Measurements from ENCODE around the gene POLRMT.
"Not testable (repeated sequence)": the region's sequence is repeated elsewhere in the genome, so short reads cannot be mapped to it uniquely, and the experiment has no call there.

The POLRMT gene

GRCh38 chr19:638906-639252 lies 5.5 kb upstream of the POLRMT start:
- Histone ChIP-seq H3K4me3 (ENCODE audit: low read depth in 1 of 2, low read length in 2 of 2) (peak overlapping the region in 1 of 2 donors; percentile 49), H3K9me3 (ENCODE audit: control insufficient read depth in 1 of 2, low read length in 2 of 2) (no peaks in the 10 kb centered on the region), H3K9ac (ENCODE audit: low read depth in 1 of 2, low read length in 2 of 2) (no peak overlapping the region), H3K36me3 (ENCODE audit: control insufficient read depth in 1 of 2, insufficient read depth in 2 of 2, low read length in 2 of 2) (no peaks in the 10 kb centered on the region), H3K27ac (ENCODE audit: low read depth, low read length) (no peak overlapping the region), H3K27me3 (ENCODE audit: control insufficient read depth in 1 of 2, insufficient read depth in 2 of 2, low read length in 2 of 2) (no peaks in the 10 kb centered on the region), H3K4me1 (ENCODE audit: control insufficient read depth in 1 of 2, insufficient read depth in 2 of 2, low read length in 2 of 2) (peaks cover 16% of the 10 kb centered on the region in 2 donors)

- no peak overlapping the region for H3K27ac ChIP-seq (ENCODE audit: low read depth, low read length)
- no peaks in the 10 kb centered on the region for H3K27me3 ChIP-seq (ENCODE audit: control insufficient read depth in 1 of 2, insufficient read depth in 2 of 2, low read length in 2 of 2)
- H3K4me1 ChIP-seq (ENCODE audit: control insufficient read depth in 1 of 2, insufficient read depth in 2 of 2, low read length in 2 of 2): peaks cover 22 to 26% of the 10 kb centered on the region in 2 donors
- H3K4me3 ChIP-seq (ENCODE audit: low read depth in 1 of 2, low read length in 2 of 2): no peak overlapping the region
- H3K9me3 ChIP-seq (ENCODE audit: control insufficient read depth in 1 of 2, low read length in 2 of 2): no peaks in the 10 kb centered on the region
- H3K36me3 ChIP-seq (ENCODE audit: control insufficient read depth in 1 of 2, insufficient read depth in 2 of 2, low read length in 2 of 2): peaks cover 0 to 3% of the 10 kb centered on the region in 2 donors
- H3K9ac ChIP-seq (ENCODE audit: low read depth in 1 of 2, low read length in 2 of 2): no peak overlapping the region
Observed at GRCh38 chr19:634975-635652, 1.8 kb upstream of the POLRMT start.

DNA sequence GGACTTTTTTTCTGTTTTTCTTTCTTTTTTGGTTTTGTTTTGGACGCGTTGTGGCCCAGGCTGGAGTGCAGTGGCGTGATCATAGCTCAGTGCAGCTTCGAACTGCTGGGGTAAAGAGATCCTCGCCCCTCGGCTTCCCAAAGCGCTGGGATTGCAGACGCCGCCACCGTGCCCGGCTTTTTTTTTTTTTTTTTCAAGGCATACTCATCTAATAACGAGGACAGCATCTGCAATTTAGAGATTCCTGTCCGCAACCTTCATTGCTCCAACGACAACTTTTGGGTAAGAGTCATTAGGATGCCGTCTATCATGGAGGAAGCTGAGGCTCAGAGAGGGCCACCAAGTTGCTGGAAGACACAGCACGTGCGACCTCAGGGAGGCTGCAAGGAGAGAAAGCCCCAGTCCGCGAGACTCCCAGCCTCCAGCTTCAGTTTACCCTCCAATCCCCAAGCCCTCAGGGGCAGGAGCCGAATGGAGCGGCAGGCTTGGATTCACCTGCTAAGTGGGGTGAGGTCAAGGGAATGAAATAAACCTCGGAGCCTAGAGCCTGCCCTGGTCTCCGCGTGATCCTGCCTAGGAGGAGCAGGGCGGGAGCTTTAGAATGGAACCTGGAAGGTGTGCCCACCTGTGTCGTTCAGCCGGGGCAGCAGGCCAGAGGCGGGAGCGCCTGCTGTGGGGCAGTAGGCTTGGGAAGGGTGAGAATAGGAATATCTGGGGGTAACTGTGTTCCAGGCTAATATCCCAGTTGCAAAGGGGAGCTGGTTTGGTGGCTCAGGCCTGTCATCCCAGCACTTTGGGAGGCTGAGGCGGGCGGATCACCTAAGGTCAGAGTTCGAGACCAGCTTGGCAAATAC lies 676 bp upstream of the POLRMT start:
- Histone ChIP-seq H3K4me3 (ENCODE audit: low read depth in 1 of 2, low read length in 2 of 2) (peak overlapping the region; percentile 77 to 82), H3K27ac (ENCODE audit: low read depth, low read length) (no peak overlapping the region), H3K27me3 (ENCODE audit: control insufficient read depth in 1 of 2, insufficient read depth in 2 of 2, low read length in 2 of 2) (no peaks in the 10 kb centered on the region), H3K9me3 (ENCODE audit: control insufficient read depth in 1 of 2, low read length in 2 of 2) (no peaks in the 10 kb centered on the region), H3K4me1 (ENCODE audit: control insufficient read depth in 1 of 2, insufficient read depth in 2 of 2, low read length in 2 of 2) (peaks cover 18 to 22% of the 10 kb centered on the region in 2 donors), H3K36me3 (ENCODE audit: control insufficient read depth in 1 of 2, insufficient read depth in 2 of 2, low read length in 2 of 2) (peaks cover 0 to 8% of the 10 kb centered on the region in 2 donors), H3K9ac (ENCODE audit: low read depth in 1 of 2, low read length in 2 of 2) (peak overlapping the region; percentile 53 to 66)

- Histone ChIP-seq H3K9ac (ENCODE audit: low read depth in 1 of 2, low read length in 2 of 2) (peak overlapping the region; percentile 49 to 71), H3K27ac (ENCODE audit: low read depth, low read length) (peak overlapping the region; percentile 56), H3K4me1 (ENCODE audit: control insufficient read depth in 1 of 2, insufficient read depth in 2 of 2, low read length in 2 of 2) (peaks cover 12 to 16% of the 10 kb centered on the region in 2 donors)
Observed at GRCh38 chr19:632579-633067, 714 bp downstream of the POLRMT start.

DNA sequence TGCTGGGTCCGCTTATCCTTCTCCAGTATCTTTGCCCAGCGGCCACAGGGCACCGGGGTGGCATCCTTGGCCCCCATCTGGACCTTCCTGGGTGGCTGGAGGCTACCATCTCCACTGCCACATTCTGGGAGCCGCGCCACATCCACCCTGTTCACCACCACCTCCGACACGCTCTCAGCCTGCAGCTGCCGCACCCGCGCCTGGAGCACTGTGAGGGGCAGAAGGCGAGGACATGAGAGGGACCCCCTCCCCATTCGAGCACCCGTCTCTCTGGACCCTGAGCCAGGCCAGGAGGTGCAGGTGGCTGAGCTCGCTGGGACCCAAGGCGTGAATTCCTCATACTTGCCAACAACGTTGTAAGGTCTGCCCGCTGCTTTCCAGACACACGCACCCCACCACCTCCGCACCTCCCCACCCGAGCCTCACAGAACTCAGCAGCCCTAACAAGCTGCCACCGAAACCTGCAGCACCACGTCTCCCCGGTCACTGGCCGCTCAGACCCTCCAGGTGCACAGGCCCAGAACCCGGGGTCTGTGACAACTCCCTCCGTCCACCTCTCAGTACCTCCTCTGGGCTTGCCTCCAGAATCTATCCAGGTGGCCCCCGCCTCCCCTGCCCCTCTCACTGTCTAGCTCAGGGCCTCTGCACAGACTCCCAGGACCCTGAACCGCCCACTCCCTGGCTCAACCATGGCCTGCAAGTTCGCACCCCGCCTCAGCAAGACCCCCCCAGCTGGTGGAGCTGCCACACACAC lies 3.2 kb downstream of the POLRMT start:
- Histone ChIP-seq H3K4me1 (ENCODE audit: control insufficient read depth in 1 of 2, insufficient read depth in 2 of 2, low read length in 2 of 2) (peaks cover 12 to 16% of the 10 kb centered on the region in 2 donors), H3K9ac (ENCODE audit: low read depth in 1 of 2, low read length in 2 of 2) (no peak overlapping the region), H3K27ac (ENCODE audit: low read depth, low read length) (no peak overlapping the region), H3K36me3 (ENCODE audit: control insufficient read depth in 1 of 2, insufficient read depth in 2 of 2, low read length in 2 of 2) (peaks cover 3 to 26% of the 10 kb centered on the region in 2 donors), H3K4me3 (ENCODE audit: low read depth in 1 of 2, low read length in 2 of 2) (no peak overlapping the region), H3K27me3 (ENCODE audit: control insufficient read depth in 1 of 2, insufficient read depth in 2 of 2, low read length in 2 of 2) (no peaks in the 10 kb centered on the region), H3K9me3 (ENCODE audit: control insufficient read depth in 1 of 2, low read length in 2 of 2) (no peaks in the 10 kb centered on the region)

More at GRCh38 chr19:632579-633067, 714 bp downstream of the POLRMT start:
- no peaks in the 10 kb centered on the region for H3K27me3 ChIP-seq (ENCODE audit: control insufficient read depth in 1 of 2, insufficient read depth in 2 of 2, low read length in 2 of 2)
- H3K36me3 ChIP-seq (ENCODE audit: control insufficient read depth in 1 of 2, insufficient read depth in 2 of 2, low read length in 2 of 2): peaks cover 0 to 18% of the 10 kb centered on the region in 2 donors
- H3K4me3 ChIP-seq (ENCODE audit: low read depth in 1 of 2, low read length in 2 of 2): peak overlapping the region; percentile 77 to 92
- no peaks in the 10 kb centered on the region for H3K9me3 ChIP-seq (ENCODE audit: control insufficient read depth in 1 of 2, low read length in 2 of 2)

DNA sequence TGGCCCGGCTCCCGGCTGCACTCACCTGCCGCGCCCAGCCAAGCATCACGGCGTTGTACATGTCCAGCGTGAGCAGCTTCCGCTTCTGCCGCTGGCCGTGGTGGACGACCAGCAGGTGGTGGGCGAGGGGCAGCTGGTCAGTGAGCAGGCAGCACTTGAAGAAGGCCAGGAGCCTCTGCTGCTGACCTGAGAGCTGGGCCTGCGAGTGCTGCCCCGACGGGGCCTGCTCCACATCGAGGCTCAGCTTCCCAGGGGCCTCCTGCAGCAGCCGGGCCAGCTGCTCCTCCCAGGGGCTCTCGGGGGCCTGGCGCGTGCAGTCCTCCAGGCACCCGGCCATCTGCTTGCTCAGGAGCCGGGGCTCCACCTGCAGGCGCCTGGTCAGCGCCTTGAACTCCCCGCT lies 3.8 kb downstream of the POLRMT start:
- H3K4me3 ChIP-seq (ENCODE audit: low read depth in 1 of 2, low read length in 2 of 2); H3K9me3 ChIP-seq (ENCODE audit: control insufficient read depth in 1 of 2, low read length in 2 of 2); H3K27ac ChIP-seq (ENCODE audit: low read depth, low read length); H3K27me3 ChIP-seq (ENCODE audit: control insufficient read depth in 1 of 2, insufficient read depth in 2 of 2, low read length in 2 of 2); H3K9ac ChIP-seq (ENCODE audit: low read depth in 1 of 2, low read length in 2 of 2): not testable (repeated sequence)
- H3K4me1 ChIP-seq (ENCODE audit: control insufficient read depth in 1 of 2, insufficient read depth in 2 of 2, low read length in 2 of 2): peaks cover 12 to 16% of the 10 kb centered on the region in 2 donors
- peaks cover 4 to 32% of the 10 kb centered on the region in 2 donors for H3K36me3 ChIP-seq (ENCODE audit: control insufficient read depth in 1 of 2, insufficient read depth in 2 of 2, low read length in 2 of 2)

DNA sequence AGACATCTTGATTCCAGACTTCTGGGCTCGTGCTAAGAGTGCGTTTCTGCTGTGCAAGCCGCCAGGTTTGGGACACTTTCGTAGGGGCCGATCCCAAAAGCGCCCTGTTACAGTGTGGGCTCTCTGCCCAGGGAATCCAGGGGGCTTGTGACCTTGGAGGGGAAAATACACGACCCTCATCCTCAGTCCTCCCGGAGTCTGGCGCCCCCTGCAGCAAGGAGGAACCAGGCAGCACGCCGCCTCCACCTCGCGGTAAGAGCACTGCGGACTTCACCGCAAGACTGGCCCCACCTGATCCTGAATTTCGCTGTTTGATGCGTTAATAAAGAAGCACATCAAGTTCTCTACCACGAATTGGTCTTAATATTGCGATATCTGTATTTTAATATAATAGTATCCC lies 5.2 kb downstream of the POLRMT start:
- Histone ChIP-seq H3K4me1 (ENCODE audit: control insufficient read depth in 1 of 2, insufficient read depth in 2 of 2, low read length in 2 of 2) (peaks cover 7 to 8% of the 10 kb centered on the region in 2 donors), H3K27ac (ENCODE audit: low read depth, low read length) (no peak overlapping the region), H3K27me3 (ENCODE audit: control insufficient read depth in 1 of 2, insufficient read depth in 2 of 2, low read length in 2 of 2) (no peaks in the 10 kb centered on the region), H3K36me3 (ENCODE audit: control insufficient read depth in 1 of 2, insufficient read depth in 2 of 2, low read length in 2 of 2) (peaks cover 4 to 38% of the 10 kb centered on the region in 2 donors), H3K4me3 (ENCODE audit: low read depth in 1 of 2, low read length in 2 of 2) (no peak overlapping the region), H3K9me3 (ENCODE audit: control insufficient read depth in 1 of 2, low read length in 2 of 2) (no peaks in the 10 kb centered on the region), H3K9ac (ENCODE audit: low read depth in 1 of 2, low read length in 2 of 2) (no peak overlapping the region)

GRCh38 chr19:626566-626965 lies 6.8 kb downstream of the POLRMT start:
- not testable (repeated sequence) for H3K4me1 ChIP-seq (ENCODE audit: control insufficient read depth in 1 of 2, insufficient read depth in 2 of 2, low read length in 2 of 2); H3K9me3 ChIP-seq (ENCODE audit: control insufficient read depth in 1 of 2, low read length in 2 of 2); H3K27me3 ChIP-seq (ENCODE audit: control insufficient read depth in 1 of 2, insufficient read depth in 2 of 2, low read length in 2 of 2); H3K4me3 ChIP-seq (ENCODE audit: low read depth in 1 of 2, low read length in 2 of 2); H3K9ac ChIP-seq (ENCODE audit: low read depth in 1 of 2, low read length in 2 of 2); H3K27ac ChIP-seq (ENCODE audit: low read depth, low read length)
- peaks cover 4 to 49% of the 10 kb centered on the region in 2 donors for H3K36me3 ChIP-seq (ENCODE audit: control insufficient read depth in 1 of 2, insufficient read depth in 2 of 2, low read length in 2 of 2)

- Histone ChIP-seq H3K27ac (ENCODE audit: low read depth, low read length) (no peak overlapping the region), H3K4me3 (ENCODE audit: low read depth in 1 of 2, low read length in 2 of 2) (no peak overlapping the region), H3K9ac (ENCODE audit: low read depth in 1 of 2, low read length in 2 of 2) (no peak overlapping the region), H3K27me3 (ENCODE audit: control insufficient read depth in 1 of 2, insufficient read depth in 2 of 2, low read length in 2 of 2) (no peaks in the 10 kb centered on the region), H3K9me3 (ENCODE audit: control insufficient read depth in 1 of 2, low read length in 2 of 2) (no peaks in the 10 kb centered on the region), H3K36me3 (ENCODE audit: control insufficient read depth in 1 of 2, insufficient read depth in 2 of 2, low read length in 2 of 2) (peaks cover 6 to 50% of the 10 kb centered on the region in 2 donors), H3K4me1 (ENCODE audit: control insufficient read depth in 1 of 2, insufficient read depth in 2 of 2, low read length in 2 of 2) (no peaks in the 10 kb centered on the region)
Observed at GRCh38 chr19:625257-625656, 8.1 kb downstream of the POLRMT start.

Data from duodenal mucosa (tissue), 2 donors.